Fibroblast of peridontal ligament (primary cell): Measurements from ENCODE around the gene ZNF804B.
"Not testable (repeated sequence)": the region's sequence is repeated elsewhere in the genome, so short reads cannot be mapped to it uniquely, and the experiment has no call there.

ENCODE experiments used
- DNase-seq: peaks from one replicate; pipeline ENCODE4 v3.0.0-alpha.2; 2010; ENCODE audit errors: extremely low read depth

The ZNF804B gene

DNA sequence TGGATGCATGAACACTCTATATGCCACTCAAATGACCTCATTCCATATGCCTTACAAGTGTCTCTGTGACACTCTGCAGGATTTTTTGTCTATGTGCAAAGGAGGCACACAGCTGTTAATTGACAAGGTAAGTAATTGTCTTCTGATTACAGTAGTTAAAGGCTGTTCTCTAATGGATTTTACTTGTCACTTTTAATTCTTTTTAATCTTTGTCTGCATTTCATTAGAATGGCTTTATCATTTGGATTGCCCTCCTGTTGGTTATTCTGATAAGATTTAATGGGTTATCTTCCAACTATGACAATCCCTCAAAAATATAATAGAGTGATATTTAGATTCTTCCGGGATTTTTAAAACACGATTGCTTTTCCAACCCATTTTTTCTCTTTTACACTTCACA, 326.1 kb downstream of the ZNF804B start:
- no peak for DNase-seq

DNA sequence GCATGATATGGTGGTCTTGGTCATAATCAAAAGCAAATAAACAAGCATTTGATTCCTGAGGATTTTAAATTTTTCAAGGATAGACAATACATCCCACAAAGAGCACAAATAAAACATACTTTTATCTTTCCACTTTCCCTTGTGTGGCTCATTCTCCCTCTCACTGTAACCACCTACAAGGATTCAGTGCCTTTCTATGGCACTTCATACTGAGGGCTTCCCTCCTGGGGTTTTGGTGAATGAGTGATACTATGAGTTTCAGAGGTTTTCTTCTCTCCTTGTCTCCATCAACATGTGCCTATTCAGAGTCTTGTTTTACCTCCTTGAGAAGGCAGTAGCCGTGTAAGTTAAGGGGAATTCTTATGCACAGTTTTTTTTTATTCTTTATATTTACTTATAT, 332.1 kb downstream of the ZNF804B start:
- no peak for DNase-seq

GRCh38 chr7:89094269-89094668, 334.8 kb downstream of the ZNF804B start:
- DNase-seq, result no peak

- DNase-seq, result no peak
Measured at GRCh38 chr7:89103564-89103963, 344.1 kb downstream of the ZNF804B start.

- peak; percentile 1 for DNase-seq
Measured at GRCh38 chr7:89104748-89105685, 345.5 kb downstream of the ZNF804B start.

DNA sequence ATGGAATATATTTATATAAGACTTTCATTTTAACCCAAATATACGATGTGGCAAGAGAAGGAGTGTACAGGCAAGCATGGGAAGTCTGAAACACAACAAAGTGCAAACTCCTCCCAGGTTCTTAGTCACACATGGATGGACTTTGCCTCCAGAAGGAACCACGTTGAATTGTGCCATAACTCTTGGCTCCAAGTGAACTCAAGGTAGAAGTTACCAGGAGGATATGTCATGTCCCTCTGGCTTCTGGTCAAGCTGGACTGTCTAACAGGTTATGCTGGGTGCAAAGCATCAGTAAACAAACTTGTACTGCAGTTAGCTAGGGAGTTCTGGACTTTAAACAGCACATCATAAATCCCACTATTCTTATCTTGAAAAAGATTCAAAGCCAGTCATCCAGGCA, 364.4 kb downstream of the ZNF804B start:
- no peak for DNase-seq

DNA sequence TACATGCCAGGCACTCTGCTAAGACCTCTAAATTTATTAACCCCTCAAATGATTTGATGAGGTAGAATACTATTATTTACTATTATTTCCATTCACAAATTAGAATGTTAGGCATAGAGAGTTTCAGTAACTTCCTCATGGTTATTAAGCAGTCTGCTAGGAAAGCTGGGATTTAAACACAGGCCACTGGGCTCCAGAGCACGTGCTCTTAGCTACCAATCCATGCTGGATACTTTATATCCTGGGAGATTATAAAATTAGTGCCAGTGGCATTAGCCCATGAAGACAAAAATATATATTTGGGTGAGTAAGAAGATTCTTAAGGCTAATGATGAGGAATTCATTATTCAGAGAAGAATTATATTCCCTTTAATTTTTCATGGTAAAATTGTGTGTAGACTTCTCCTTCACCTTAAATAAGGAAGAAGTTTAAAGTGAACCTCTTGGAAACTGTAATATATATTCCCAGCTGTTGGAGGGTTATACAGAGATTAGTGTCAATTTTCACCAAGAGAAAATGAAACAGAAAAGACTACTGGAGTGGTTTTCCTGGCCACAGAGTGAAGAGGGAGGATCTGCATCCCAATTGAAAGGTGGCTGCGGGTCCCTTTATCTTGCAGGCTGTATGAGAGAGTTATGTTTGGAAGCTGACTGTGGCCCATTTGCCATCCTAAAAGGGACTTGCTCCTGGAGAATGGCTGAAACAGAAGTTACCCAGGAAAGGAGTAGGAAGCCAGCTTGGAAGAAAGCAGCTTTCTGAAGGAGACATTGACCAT, 370.3 kb downstream of the ZNF804B start:
- no peak for DNase-seq

DNA sequence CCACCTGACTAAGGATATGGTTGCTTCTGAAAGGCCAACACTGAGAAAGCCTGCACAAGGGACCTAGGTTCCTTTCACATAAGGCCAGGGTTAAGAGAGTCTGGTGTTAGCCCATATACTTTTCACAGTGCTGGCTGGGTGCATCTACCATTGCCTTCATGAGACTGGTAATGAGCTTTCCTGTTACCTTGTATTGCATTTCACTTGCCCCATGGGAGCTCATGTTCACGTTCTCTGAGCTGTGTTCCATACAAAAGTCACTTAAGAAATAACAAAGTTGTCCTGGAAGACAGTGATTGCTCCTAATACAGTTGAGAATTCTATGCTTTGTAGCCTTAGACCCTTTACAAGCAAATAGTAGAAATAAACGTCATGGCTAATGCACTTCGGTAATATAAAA, 373.9 kb downstream of the ZNF804B start:
- no peak for DNase-seq

DNA sequence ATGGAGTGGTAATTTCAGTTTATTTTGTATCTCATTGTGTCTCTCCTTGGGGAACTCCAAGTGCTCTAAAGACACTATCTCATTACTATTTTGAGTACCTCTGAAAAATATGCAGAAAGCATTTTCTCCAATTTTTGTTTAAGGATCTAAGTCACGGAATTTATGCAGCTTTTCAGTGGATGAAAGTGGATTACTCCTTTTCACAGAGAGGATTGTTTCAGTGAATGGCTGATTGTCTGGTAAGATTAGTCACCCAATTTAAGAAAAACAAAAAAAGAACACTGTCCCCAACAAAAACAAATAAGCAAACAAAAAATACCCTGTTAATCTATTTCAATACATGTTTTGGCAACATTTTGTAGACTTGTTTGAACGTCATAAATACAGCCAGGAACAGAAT, 374.3 kb downstream of the ZNF804B start:
- DNase-seq, result no peak

DNA sequence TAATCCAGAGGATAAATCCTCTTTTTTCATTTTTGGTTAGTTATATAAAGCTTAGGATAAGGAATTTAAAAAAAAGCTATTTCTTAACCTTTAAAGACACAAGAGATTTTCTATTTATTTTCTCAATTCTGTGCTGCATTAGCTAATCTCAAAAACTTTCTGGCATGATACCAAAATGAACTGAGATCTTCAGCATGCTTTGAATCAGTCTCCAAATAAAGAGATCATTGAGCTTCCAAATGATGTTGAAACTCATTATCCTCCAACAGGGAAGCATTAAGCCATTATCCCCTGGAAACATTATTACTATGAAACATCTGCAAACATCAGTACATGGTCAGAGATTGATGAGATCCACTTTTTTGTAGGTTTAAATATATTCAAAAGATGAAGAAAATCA, 386.3 kb downstream of the ZNF804B start:
- DNase-seq, result no peak

- no peak for DNase-seq
Measured at GRCh38 chr7:89160107-89160506, 400.6 kb downstream of the ZNF804B start.

- no peak for DNase-seq
Measured at GRCh38 chr7:89165421-89165820, 405.9 kb downstream of the ZNF804B start.

GRCh38 chr7:89170628-89171027, 411.1 kb downstream of the ZNF804B start:
- DNase-seq, result no peak

DNA sequence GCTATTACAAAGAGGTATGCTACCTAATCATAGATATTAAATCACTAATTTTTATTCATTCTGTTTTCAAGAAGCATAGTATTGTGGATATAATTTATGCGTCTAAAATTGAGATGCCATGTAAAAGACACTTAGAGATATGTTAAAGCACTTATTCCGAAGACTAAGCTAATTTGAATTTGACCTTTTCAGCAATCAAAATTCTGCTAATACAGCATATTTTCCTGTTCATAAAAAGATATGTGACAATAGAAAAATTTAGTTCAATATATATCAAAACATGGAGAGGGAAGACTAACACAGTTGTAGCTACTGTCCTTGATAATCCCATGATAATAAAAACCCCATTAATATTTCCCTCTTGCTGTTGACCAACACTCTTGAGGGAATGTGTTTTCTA, 422.6 kb downstream of the ZNF804B start:
- no peak for DNase-seq

DNA sequence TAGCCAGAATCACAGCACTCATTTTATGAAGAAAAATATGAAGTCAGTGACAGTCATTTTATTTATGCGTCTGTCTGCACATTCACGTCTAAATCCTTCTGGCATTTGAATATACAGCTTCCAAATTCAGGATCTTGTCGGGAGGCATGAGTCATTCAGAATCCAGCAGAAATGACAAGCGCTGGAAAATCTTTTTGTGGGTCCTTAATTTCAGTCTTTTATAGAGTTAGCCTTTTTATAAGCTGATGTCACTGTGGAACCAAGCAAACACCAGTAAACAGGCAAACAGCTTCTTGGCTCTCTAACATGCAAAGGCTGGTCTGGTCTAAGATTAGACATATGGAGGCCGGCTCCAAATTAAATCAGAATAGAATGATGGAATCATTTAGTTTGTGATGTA, 424.2 kb downstream of the ZNF804B start:
- no peak for DNase-seq

DNA sequence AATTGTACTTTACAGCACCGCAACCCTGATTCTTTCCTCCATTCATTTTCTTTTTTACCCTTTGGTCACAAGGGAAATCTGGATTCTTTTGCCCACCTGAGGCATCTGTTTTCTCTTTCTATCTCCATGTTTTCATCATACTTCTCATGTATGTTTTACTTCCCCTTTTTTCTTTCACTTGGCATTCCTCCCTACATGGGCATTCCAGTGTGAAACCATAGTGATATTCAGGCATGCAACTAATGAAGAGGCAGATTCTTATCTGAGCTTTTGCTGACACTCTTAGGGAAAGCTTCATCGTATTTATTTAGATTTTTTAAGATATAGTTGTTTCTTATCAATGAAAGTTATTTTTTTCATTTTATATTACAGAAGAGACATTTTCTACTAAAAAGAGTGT, 441.3 kb downstream of the ZNF804B start:
- DNase-seq, result no peak

GRCh38 chr7:89223900-89224395, 464.4 kb downstream of the ZNF804B start:
- peak; percentile 14 for DNase-seq

GRCh38 chr7:89228688-89229171, 469.2 kb downstream of the ZNF804B start:
- not testable (repeated sequence) for DNase-seq

- DNase-seq, result peak; percentile 85
Measured at GRCh38 chr7:89238156-89238555, 478.7 kb downstream of the ZNF804B start.

- DNase-seq, result no peak
Measured at GRCh38 chr7:89246196-89246595, 486.7 kb downstream of the ZNF804B start.

GRCh38 chr7:89247207-89247606, 487.7 kb downstream of the ZNF804B start:
- no peak for DNase-seq

DNA sequence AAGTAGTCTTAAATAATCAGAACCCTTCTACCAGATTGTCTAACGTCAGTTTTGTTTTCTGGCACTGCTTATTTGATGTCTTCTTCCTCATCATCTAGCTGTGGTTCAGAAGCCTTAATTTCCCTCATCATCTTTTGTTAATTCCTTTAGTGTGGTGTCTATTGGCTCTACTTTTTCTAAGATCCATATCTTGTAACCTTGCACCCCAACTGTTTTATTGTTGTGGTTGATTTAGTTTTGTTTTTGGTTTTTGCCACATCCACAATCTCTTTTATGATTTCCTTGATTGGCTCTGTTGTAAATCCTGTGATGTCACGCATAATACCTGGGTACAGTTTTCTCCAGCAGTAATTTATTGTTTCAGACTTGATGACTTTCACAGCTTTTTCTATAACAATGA, 499.6 kb downstream of the ZNF804B start:
- DNase-seq, result no peak

GRCh38 chr7:89264126-89264525, 504.6 kb downstream of the ZNF804B start:
- DNase-seq, result no peak
